Heart right ventricle (tissue), 16 donors: ENCODE data around the gene MRPS21. TPM values are rescaled to one million over a fixed set of nuclear protein-coding genes. Genes with fewer than 3 reads are reported as not detected.

Experiments
- ATAC-seq, 8 donors: fragments of 200-7000 bp; cut with Tn5 transposase; one replicate each; pipeline ENCODE4 v1.9.1; 2020; ENCODE audit warnings: mild to moderate bottlenecking in 8 of 8, moderate library complexity in 8 of 8, moderate number of reproducible peaks in 1 of 8
- DNase-seq, 2 donors: peaks; one replicate each; pipeline ENCODE4 v3.0.0-alpha.2; 2020
- H3K27ac ChIP-seq, 10 donors: fragments of 200-600 bp; sonication (generic) in 2 of 10; one replicate each; pipeline versions ENCODE4 v1.5.0 to v1.8.0; 2020 to 2022; ENCODE audit warnings: mild to moderate bottlenecking in 3 of 10
- H3K27me3 ChIP-seq, 7 donors: fragments of 200-600 bp; one replicate each; pipeline ENCODE4 v1.8.0; 2021 to 2022; ENCODE audit warnings: mild to moderate bottlenecking in 2 of 7
- H3K36me3 ChIP-seq, 9 donors: fragments of 200-600 bp; sonication (generic) in 1 of 9; one replicate each; pipeline versions ENCODE4 v1.5.0 to v1.8.0; 2020 to 2022; ENCODE audit warnings: mild to moderate bottlenecking in 2 of 9
- H3K4me1 ChIP-seq, 9 donors: fragments of 200-600 bp; sonication (generic) in 1 of 9; one replicate each; pipeline versions ENCODE4 v1.5.0 to v1.8.0; 2020 to 2022; ENCODE audit warnings: mild to moderate bottlenecking in 4 of 9
- H3K4me3 ChIP-seq, 10 donors: fragments of 200-600 bp; sonication (generic) in 2 of 10; one replicate each; pipeline versions ENCODE4 v1.5.0 to v1.8.0; 2020 to 2022; ENCODE audit warnings: mild to moderate bottlenecking in 7 of 10, moderate library complexity in 2 of 10
- H3K9me3 ChIP-seq, 11 donors: fragments of 200-600 bp in 10 of 11; sonication (generic) in 2 of 11; one replicate each; pipeline versions ENCODE4 v1.5.0 to v1.8.0; 2013 to 2022; ENCODE audit warnings: mild to moderate bottlenecking in 2 of 11, control low read depth in 1 of 11, moderate library complexity in 1 of 11
- CTCF ChIP-seq, 9 donors: fragments of 200-600 bp; sonication (generic) in 2 of 9; IDR thresholded peaks; one replicate each; pipeline versions ENCODE4 v1.5.0 to v1.8.0; 2021 to 2022; ENCODE audit warnings: antibody characterized with exemption in 9 of 9, mild to moderate bottlenecking in 5 of 9, moderate library complexity in 1 of 9
- WGBS, 2 donors: extraction: QIAGEN DNeasy Blood & Tissue Kit; methylation state at CpG; one replicate each; pipeline ENCODE4 v1.1.7; 2013; ENCODE audit warnings: inconsistent platforms in 1 of 2; 5-methylcytosine and 5-hydroxymethylcytosine counted together
- intact Hi-C, 10 donors: fragments of 100-400 bp; cut with DNase I; formaldehyde crosslinking; loops; one replicate each; pipeline versions ENCODE4 v1.11.1 to v1.14.2; 2022
- polyA plus RNA-seq, 2 donors: library from polyadenylated mRNA; stranded (reverse); fragments of 200-250 nt; gene quantifications; one replicate each; pipeline ENCODE4 v1.2.3, GENCODE V29; 2013
- total RNA-seq, 10 donors: library from RNA; stranded (reverse); fragmentation: NEBNext Ultra II Directional in 3 of 10; extraction: Animal tissue kit (Norgen Biotek cat#: 25700) in 3 of 10; gene quantifications; one replicate each; pipeline versions ENCODE4 v1.2.1 to v1.2.4, GENCODE V29; 2021 to 2023
- donor health status: Arrhythmogenic right ventricular cardiomyopathy.
- donor health status: ischemic (EF 13 %, LVEDD 7.1; RV severe dilation, severe dysfunction).
- donor health status: healthy with polysubstance abuse.
- donor health status: DM: no; HTN: yes; CAD: no.
- donor health status: DM: no; HTN: no; CAD: no.
- donor health status: ischemic (EF 25% LVEDD 6.9; RV normal size, moderate dysfunction).
- donor health status: ischemic (EF 25% LVEDD 5.7; RV mildly dilated, moderate dysfunction).
- donor health status: healthy.
- donor health status: DM: yes; HTN: yes; CAD: no.
- donor health status: Ischemic cardiomyopathy.
- donor health status: ischemic (EF 35%, LVEDD 5.7; RV mildly dilated, moderate dysfunction).
- donor health status: nonischemic (EF 11% LVEDD 7.7; RV severe dilation, severe dysfunction).
- donor health status: DM: yes; HTN: yes; CAD: no.
- donor health status: PGD.
- donor health status: ischemic (EF 29% LVEDD 5.4; RV normal size, mild dysfunction).
- donor health status: nonischemic (EF 23%, LVEDD 6.1; RV moderate dilation, normal function).

The MRPS21 gene
- total and polyA plus RNA-seq, 12 donors, result 68.4 to 195 (median 75.2) TPM

GRCh38 chr1:150271291-150271959 lies 22.2 kb upstream of the MRPS21 start:
- DNase-seq, result no peak
- Histone ChIP-seq H3K36me3 (peaks cover 0 to 23% (median 7%) of the 10 kb centered on the region in 9 donors), H3K4me3 (no peak overlapping the region), H3K9me3 (no peaks in the 10 kb centered on the region), H3K27ac (peak overlapping the region in 9 of 10 donors; percentile 54 to 87 (median 79)), H3K27me3 (no peaks in the 10 kb centered on the region), H3K4me1 (peaks cover 15 to 63% (median 47%) of the 10 kb centered on the region in 9 donors)
- no peak for ATAC-seq
- TF ChIP-seq CTCF (IDR thresholded peaks at IDR 0.05), result no peak
- 95 to 97% methylated on average over 7 of the region's 7 CpGs for WGBS, 2 donors
- intact Hi-C loops, result loop anchor here in 1 of 10 donors (5.0 kb wide), 1 partner anchor 34 kb away; the partner anchor contains the start of gene ANP32E

GRCh38 chr1:150273311-150273710 lies 20.4 kb upstream of the MRPS21 start:
- H3K4me1 ChIP-seq, result peaks cover 4 to 47% (median 29%) of the 10 kb centered on the region in 9 donors
- intact Hi-C loops, result loop anchor here in 1 of 10 donors (5.0 kb wide), 1 partner anchor 36 kb away; the partner anchor contains the start of gene ANP32E
- TF ChIP-seq CTCF (IDR thresholded peaks at IDR 0.05), result no peak
- ATAC-seq (peak in 2 of 8 donors; percentile 12 to 31), DNase-seq (no peak)
- WGBS, 2 donors, result 40 to 59% methylated on average over 1 of the region's 1 CpG
- H3K36me3 ChIP-seq, result peaks cover 0 to 29% (median 0%) of the 10 kb centered on the region in 9 donors
- H3K27ac ChIP-seq, result peak overlapping the region; percentile 52 to 87 (median 79)
- no peaks in the 10 kb centered on the region for H3K27me3 ChIP-seq
- H3K4me3 ChIP-seq, result peak overlapping the region in 9 of 10 donors; percentile 26 to 55 (median 47)
- no peaks in the 10 kb centered on the region for H3K9me3 ChIP-seq

- intact Hi-C loops, result loop anchor here in 2 of 10 donors (2.0 to 10.0 kb wide), 2 partner anchors 23 to 265 kb away; partner anchors contain the start of genes ADAMTSL4 (in 1 of the 2) and CA14 (in 1 of the 2)
These were observed 13.4 kb upstream of the MRPS21 start for GRCh38 chr1:150280138-150280707.

More at GRCh38 chr1:150280138-150280707, 13.4 kb upstream of the MRPS21 start:
- peaks cover 0 to 11% (median 0%) of the 10 kb centered on the region in 7 donors for H3K27me3 ChIP-seq
- no peak for ATAC-seq
- peaks cover 0 to 74% (median 11%) of the 10 kb centered on the region in 9 donors for H3K36me3 ChIP-seq
- peaks cover 0 to 32% (median 24%) of the 10 kb centered on the region in 9 donors for H3K4me1 ChIP-seq
- no peak overlapping the region for H3K4me3 ChIP-seq
- peak overlapping the region in 6 of 10 donors; percentile 84 to 93 (median 92) for H3K27ac ChIP-seq
- 78 to 84% methylated on average over 6 of the region's 6 CpGs for WGBS, 2 donors
- no peak for DNase-seq
- TF ChIP-seq CTCF (IDR thresholded peaks at IDR 0.05), result no peak
- no peaks in the 10 kb centered on the region for H3K9me3 ChIP-seq
